SK-N-SH (cell line): ENCODE measurements around the gene DMD. TPM values are rescaled to one million over a fixed set of nuclear protein-coding genes. Genes with fewer than 3 reads are reported as not detected.

Source experiments
- CTCF ChIA-PET: fragments of 300-600, 350-600 bp; formaldehyde crosslinking; extraction: SDS; loops from one replicate; lab custom pipeline; 2021; lab: Yijun Ruan, JAX
- POLR2A ChIA-PET: fragments of 350-600 bp; sonication (Branson Sonifier 250); formaldehyde crosslinking; extraction: SDS; loops from one replicate; lab custom pipeline; 2020; ENCODE audit warnings: antibody characterized with exemption, inconsistent platforms; lab: Yijun Ruan, JAX
- DNase-seq: peaks from one replicate; pipeline ENCODE4 v3.0.0; 2012
- H2AFZ ChIP-seq: fragments of 200-600 bp; sonication (generic); 2 replicates; pipeline ENCODE4 v1.8.1; 2016; ENCODE audit warnings: antibody characterized with exemption, mild to moderate bottlenecking, low read depth
- H3F3A ChIP-seq: fragments of 200-600 bp; sonication (generic); replicated peaks from 2 replicates; pipeline ENCODE3; 2016; ENCODE audit warnings: antibody characterized with exemption, mild to moderate bottlenecking; ENCODE audit not compliant: insufficient read depth
- H3K27ac ChIP-seq, 2 experiments: fragments of 200-500 bp in 1 of 2; fragments of 200-600 bp in 1 of 2; sonication (Bioruptor generic) in 1 of 2; sonication (generic), shearing (Covaris generic) in 1 of 2; 2 replicates each; pipeline versions ENCODE4 v1.5.1 to v1.6.1; 2014 to 2016; ENCODE audit warnings: low read depth in 2 of 2, inconsistent platforms in 1 of 2, low read length in 1 of 2, mild to moderate bottlenecking in 1 of 2, mixed read lengths in 1 of 2
- H3K27me3 ChIP-seq: fragments of 200-600 bp; sonication (generic), shearing (Covaris generic); 2 replicates; pipeline ENCODE4 v1.6.1; 2016; ENCODE audit warnings: mixed run types; ENCODE audit not compliant: insufficient read depth
- H3K36me3 ChIP-seq, 2 experiments: fragments of 200-500 bp in 1 of 2; fragments of 200-600 bp in 1 of 2; sonication (Bioruptor generic) in 1 of 2; sonication (generic) in 1 of 2; replicated peaks in 1 of 2; 2 replicates each; pipeline versions ENCODE3 to v1.5.1; 2014 to 2016; ENCODE audit warnings: low read length in 1 of 2, mild to moderate bottlenecking in 1 of 2; ENCODE audit not compliant: insufficient read depth in 2 of 2, control insufficient read depth in 1 of 2
- H3K4me1 ChIP-seq, 2 experiments: fragments of 200-500 bp in 1 of 2; fragments of 200-600 bp in 1 of 2; sonication (Bioruptor generic) in 1 of 2; sonication (generic), shearing (Covaris generic) in 1 of 2; 2 replicates each; pipeline versions ENCODE4 v1.5.1 to v1.6.1; 2014 to 2016; ENCODE audit warnings: low read depth in 1 of 2, low read length in 1 of 2, mixed run types in 1 of 2; ENCODE audit not compliant: insufficient read depth in 2 of 2, control insufficient read depth in 1 of 2
- H3K4me2 ChIP-seq: fragments of 200-600 bp; sonication (generic), shearing (Covaris generic); 2 replicates; pipeline ENCODE4 v1.6.1; 2017; ENCODE audit warnings: mixed run types
- H3K4me3 ChIP-seq, 2 experiments: fragments of 200-500 bp in 1 of 2; fragments of 200-600 bp in 1 of 2; sonication (Bioruptor generic) in 1 of 2; sonication (generic), shearing (Covaris generic) in 1 of 2; 2 replicates each; pipeline versions ENCODE4 v1.5.1 to v1.8.1; 2014 to 2016; ENCODE audit warnings: low read depth in 2 of 2, inconsistent platforms in 1 of 2, low read length in 1 of 2, mild to moderate bottlenecking in 1 of 2, mixed read lengths in 1 of 2, moderate library complexity in 1 of 2
- H3K79me2 ChIP-seq: fragments of 200-600 bp; sonication (generic); 2 replicates; pipeline ENCODE4 v1.8.1; 2017; ENCODE audit warnings: mild to moderate bottlenecking; ENCODE audit not compliant: insufficient read depth
- H3K9ac ChIP-seq: fragments of 200-600 bp; sonication (generic); 2 replicates; pipeline ENCODE4 v1.6.1; 2017; ENCODE audit warnings: mixed run types
- H3K9me2 ChIP-seq: fragments of 200-600 bp; sonication (generic); 2 replicates; pipeline ENCODE4 v1.6.1; 2017; ENCODE audit warnings: mixed run types
- H3K9me3 ChIP-seq: fragments of 200-600 bp; sonication (generic); 2 replicates; pipeline ENCODE4 v1.6.1; 2017; ENCODE audit warnings: mixed run types, mild to moderate bottlenecking, moderate library complexity
- H4K20me1 ChIP-seq: fragments of 200-600 bp; sonication (generic); 2 replicates; pipeline ENCODE4 v1.6.1; 2017; ENCODE audit warnings: mild to moderate bottlenecking, mixed run types; ENCODE audit not compliant: insufficient read depth
- CHD2 ChIP-seq: fragments of 150-350 bp; IDR thresholded peaks from 2 replicates; pipeline ENCODE4 v1.6.1; 2018; ENCODE audit warnings: low read length; ENCODE audit not compliant: partially characterized antibody
- CTCF ChIP-seq: fragments of 200-600 bp; sonication (generic); IDR thresholded peaks from 2 replicates; pipeline ENCODE4 v1.6.1; 2017; ENCODE audit warnings: antibody characterized with exemption, mild to moderate bottlenecking, moderate library complexity
- FOSL2 ChIP-seq: IDR thresholded peaks from 2 replicates; pipeline ENCODE4 v1.4.0; 2012; ENCODE audit warnings: low read depth, mild to moderate bottlenecking, moderate library complexity, borderline replicate concordance
- FOXJ3 ChIP-seq: sonication (generic); formaldehyde crosslinking; IDR thresholded peaks from 2 replicates; pipeline ENCODE4 v1.5.1; 2020; ENCODE audit warnings: mild to moderate bottlenecking, missing genetic modification reagents
- GABPA ChIP-seq: IDR thresholded peaks from 2 replicates; pipeline ENCODE4 v1.4.0; 2012; ENCODE audit warnings: low read depth, mild to moderate bottlenecking
- JUND ChIP-seq: IDR thresholded peaks from 2 replicates; pipeline ENCODE4 v1.4.0; 2012
- MAX ChIP-seq: IDR thresholded peaks from 2 replicates; pipeline ENCODE4 v1.4.0; 2012; ENCODE audit warnings: low read depth
- MXI1 ChIP-seq: IDR thresholded peaks from 2 replicates; pipeline ENCODE4 v1.6.1; 2012; ENCODE audit warnings: mild to moderate bottlenecking, low read depth, low read length, improper control_type of control experiment
- NFIC ChIP-seq: IDR thresholded peaks from 2 replicates; pipeline ENCODE4 v1.4.0; 2012; ENCODE audit warnings: borderline replicate concordance
- NRF1 ChIP-seq: IDR thresholded peaks from 2 replicates; pipeline ENCODE4 v1.6.1; 2012; ENCODE audit warnings: low read depth, mild to moderate bottlenecking, low read length
- PBX3 ChIP-seq: IDR thresholded peaks from 2 replicates; pipeline ENCODE4; 2012
- POLR2AphosphoS5 ChIP-seq: IDR thresholded peaks from 2 replicates; pipeline ENCODE4 v1.6.1; 2012; ENCODE audit warnings: low read depth, low read length
- REST ChIP-seq: IDR thresholded peaks from 2 replicates; pipeline ENCODE4 v1.6.1; 2012; ENCODE audit warnings: mild to moderate bottlenecking, low read depth, low read length, moderate library complexity
- RFX5 ChIP-seq: IDR thresholded peaks from 2 replicates; pipeline ENCODE4 v1.6.1; 2012; ENCODE audit warnings: mild to moderate bottlenecking, improper control_type of control experiment, low read length
- SIN3A ChIP-seq: IDR thresholded peaks from 2 replicates; pipeline ENCODE4 v1.6.1; 2012; ENCODE audit warnings: low read depth, mild to moderate bottlenecking, low read length, moderate library complexity, borderline replicate concordance
- TCF12 ChIP-seq: IDR thresholded peaks from 2 replicates; pipeline ENCODE4 v1.4.0; 2012
- WGBS: methylation state at CpG from one replicate; pipeline ENCODE4 v1.1.6; 2017; ENCODE audit warnings: low lambda C conversion rate; 5-methylcytosine and 5-hydroxymethylcytosine counted together
- polyA plus RNA-seq, 3 experiments: library from polyadenylated mRNA; depleted of rRNA; stranded (reverse); fragments of >200 nt; gene quantifications; 2 replicates each; pipeline ENCODE4 v1.2.3, GENCODE V29; 2012

The DMD gene
- polyA plus RNA-seq, 1 of the 3 experiments (the other 2 are of a cell fraction) = 3.9 TPM

GRCh38 chrX:31670245-31670644 is 1541.1 kb downstream of the DMD start:
- CTCF ChIA-PET = no interaction called here
- Histone ChIP-seq H3K4me2 (no peak overlapping the region), H3K9me2 (no peaks in the 10 kb centered on the region), H3K9ac (no peak overlapping the region), H3K4me3 (no peak overlapping the region), H3K36me3 (no peaks in the 10 kb centered on the region), H3F3A (no peaks in the 10 kb centered on the region), H3K79me2 (no peaks in the 10 kb centered on the region), H3K4me1 (no peaks in the 10 kb centered on the region), H3K9me3 (no peaks in the 10 kb centered on the region; the same call in 1 of the 2 replicates), H4K20me1 (no peaks in the 10 kb centered on the region), H3K27ac (no peak overlapping the region), H3K27me3 (no peaks in the 10 kb centered on the region), H2AFZ (no peak overlapping the region)
- 45% methylated on average over 3 of the region's 3 CpGs for WGBS
- TF ChIP-seq CTCF = no peak
- no peak for TF ChIP-seq POLR2AphosphoS5
- TF ChIP-seq GABPA = no peak
- no peak for TF ChIP-seq JUND
- no peak for TF ChIP-seq MXI1
- TF ChIP-seq CHD2 = no peak
- TF ChIP-seq TCF12 = no peak
- no peak for TF ChIP-seq MAX
- TF ChIP-seq REST = no peak
- TF ChIP-seq NRF1 = no peak
- no peak for TF ChIP-seq FOSL2
- no peak for TF ChIP-seq SIN3A
- TF ChIP-seq RFX5 = no peak
- TF ChIP-seq FOXJ3 (CRISPR knock-in tag) = no peak
- TF ChIP-seq NFIC = no peak
- TF ChIP-seq PBX3 = no peak
- POLR2A ChIA-PET = no interaction called here
- DNase-seq = no peak
